AG09309 (cell line): ENCODE results near the gene CDH4.

ENCODE experiments used
- DNase-seq: peaks from one replicate; pipeline ENCODE4 v3.0.0-alpha.2; 2010; ENCODE audit warnings: low read depth
- H3K4me3 ChIP-seq: 2 replicates; pipeline ENCODE4 v1.5.1; 2011; ENCODE audit warnings: mild to moderate bottlenecking, low read depth, low read length, moderate library complexity; ENCODE audit not compliant: control insufficient read depth
- CTCF ChIP-seq: IDR thresholded peaks from 2 replicates; pipeline ENCODE4 v1.5.1; 2011; ENCODE audit warnings: mild to moderate bottlenecking, low read depth, low read length, inconsistent platforms; ENCODE audit not compliant: insufficient read depth, control insufficient read depth; ENCODE audit errors: missing control alignments

CDH4 gene

GRCh38 chr20:61763740-61764400 lies 511.8 kb downstream of the CDH4 start:
- DNase-seq, result no peak
- no peak overlapping the region for H3K4me3 ChIP-seq
- no peak for TF ChIP-seq CTCF

- no peak for DNase-seq
- TF ChIP-seq CTCF, result no peak
- no peak overlapping the region for H3K4me3 ChIP-seq
Observed at GRCh38 chr20:61764471-61765025, 512.5 kb downstream of the CDH4 start.

- no peak for TF ChIP-seq CTCF
- no peak for DNase-seq
Observed at GRCh38 chr20:61765081-61765870, 513.2 kb downstream of the CDH4 start.

GRCh38 chr20:61765871-61766654 lies 514.0 kb downstream of the CDH4 start:
- no peak for DNase-seq
- H3K4me3 ChIP-seq, result no peak overlapping the region
- no peak for TF ChIP-seq CTCF

More at GRCh38 chr20:61765081-61765870, 513.2 kb downstream of the CDH4 start:
- H3K4me3 ChIP-seq, result no peak overlapping the region

- no peak for TF ChIP-seq CTCF
- no peak overlapping the region for H3K4me3 ChIP-seq
- no peak for DNase-seq
Observed at GRCh38 chr20:61766921-61767610, 515.0 kb downstream of the CDH4 start.
